ENCODE data around the gene C19orf53.
A peak's percentile ranks its signal among the peaks of the same experiment; 100 is the strongest.
"Not testable (repeated sequence)": the region's sequence is repeated elsewhere in the genome, so short reads cannot be mapped to it uniquely, and the experiment has no call there.

The C19orf53 gene

GRCh38 chr19:13765395-13766094 lies 8.7 kb upstream of the C19orf53 start:
- no peak for DNase-seq (ENCODE audit: low read depth, low spot score)
- H3K9me3 ChIP-seq (ENCODE audit: low read depth, low read length) = no peaks in the 10 kb centered on the region
- H3K27ac ChIP-seq = no peak overlapping the region
- H3K4me3 ChIP-seq = peak overlapping the region; percentile 78
- peaks cover 20% of the 10 kb centered on the region; the same call in 1 of the 2 replicates for H3K36me3 ChIP-seq (ENCODE audit: insufficient read depth, low read length)
- H3K9ac ChIP-seq (ENCODE audit: insufficient read length) = peak overlapping the region; percentile 73
- no peak for TF ChIP-seq FOXP2 (optimal IDR thresholded peaks at IDR 0.05; ENCODE audit: control extremely low read depth, extremely low read length, insufficient read depth)
- no peak for TF ChIP-seq POLR2AphosphoS5 (IDR thresholded peaks at IDR 0.05; ENCODE audit: borderline replicate concordance, low read depth, low read length)
- no peak for TF ChIP-seq EZH2 (IDR thresholded peaks at IDR 0.05)

GRCh38 chr19:13766095-13766481 lies 8.2 kb upstream of the C19orf53 start:
- no peaks in the 10 kb centered on the region for H3K9me3 ChIP-seq (ENCODE audit: low read depth, low read length)
- no peak for DNase-seq (ENCODE audit: low read depth, low spot score)
- no peak for TF ChIP-seq EZH2 (IDR thresholded peaks at IDR 0.05)
- no peak for TF ChIP-seq POLR2AphosphoS5 (IDR thresholded peaks at IDR 0.05; ENCODE audit: borderline replicate concordance, low read depth, low read length)
- no peak for TF ChIP-seq FOXP2 (optimal IDR thresholded peaks at IDR 0.05; ENCODE audit: control extremely low read depth, extremely low read length, insufficient read depth)

GRCh38 chr19:13768510-13768909 lies 5.7 kb upstream of the C19orf53 start:
- DNase-seq (ENCODE audit: low read depth, low spot score) = no peak
- no peak overlapping the region for H3K27ac ChIP-seq
- H3K36me3 ChIP-seq (ENCODE audit: insufficient read depth, low read length) = peaks cover 18% of the 10 kb centered on the region; the same call in 1 of the 2 replicates
- H3K4me3 ChIP-seq = no peak overlapping the region
- no peak for TF ChIP-seq FOXP2 (optimal IDR thresholded peaks at IDR 0.05; ENCODE audit: control extremely low read depth, extremely low read length, insufficient read depth)
- no peak for TF ChIP-seq EZH2 (IDR thresholded peaks at IDR 0.05)
- TF ChIP-seq POLR2AphosphoS5 (IDR thresholded peaks at IDR 0.05; ENCODE audit: borderline replicate concordance, low read depth, low read length) = no peak
- no peaks in the 10 kb centered on the region for H3K9me3 ChIP-seq (ENCODE audit: low read depth, low read length)
- no peak overlapping the region for H3K9ac ChIP-seq (ENCODE audit: insufficient read length)

More at GRCh38 chr19:13766095-13766481, 8.2 kb upstream of the C19orf53 start:
- Histone ChIP-seq H3K4me3 (no peak overlapping the region; the same call in 1 of the 2 replicates), H3K9ac (ENCODE audit: insufficient read length) (no peak overlapping the region), H3K27ac (no peak overlapping the region), H3K36me3 (ENCODE audit: insufficient read depth, low read length) (peaks cover 20% of the 10 kb centered on the region; the same call in 1 of the 2 replicates)

DNA sequence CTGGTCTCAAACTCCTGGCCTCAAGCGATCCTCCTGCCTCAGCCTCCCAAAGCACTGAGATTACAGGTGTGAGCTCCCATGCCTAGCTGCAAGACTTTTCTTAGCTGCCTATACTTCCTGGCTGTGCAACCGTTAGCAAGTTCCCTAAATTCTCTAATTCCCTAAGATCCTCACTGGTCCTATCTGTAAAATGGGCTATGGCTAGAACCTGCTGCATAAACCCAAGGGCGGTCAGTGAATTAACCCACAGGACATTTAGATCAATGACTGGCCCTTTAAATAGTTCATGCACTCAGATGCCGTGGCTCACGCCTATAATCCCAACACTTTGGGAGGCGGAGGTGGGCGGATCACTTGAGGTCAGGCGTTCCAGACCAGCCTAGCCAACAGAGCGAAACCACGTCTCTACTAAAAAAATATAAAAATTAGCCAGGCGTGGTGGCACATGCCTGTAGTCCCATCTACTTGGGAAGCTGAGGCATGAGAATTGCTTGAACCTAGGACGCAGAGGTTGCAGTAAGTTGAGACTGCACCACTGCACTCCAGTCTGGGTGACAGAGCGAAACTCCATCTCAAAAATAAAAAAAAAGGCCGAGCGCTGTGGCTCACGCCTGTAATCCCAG lies 4.1 kb upstream of the C19orf53 start:
- no peak for DNase-seq (ENCODE audit: low read depth, low spot score)
- TF ChIP-seq EZH2 (IDR thresholded peaks at IDR 0.05) (no peak), FOXP2 (optimal IDR thresholded peaks at IDR 0.05; ENCODE audit: control extremely low read depth, extremely low read length, insufficient read depth) (no peak), POLR2AphosphoS5 (IDR thresholded peaks at IDR 0.05; ENCODE audit: borderline replicate concordance, low read depth, low read length) (no peak)
- H3K27ac ChIP-seq = no peak overlapping the region
- peaks cover 18% of the 10 kb centered on the region; the same call in 1 of the 2 replicates for H3K36me3 ChIP-seq (ENCODE audit: insufficient read depth, low read length)
- H3K4me3 ChIP-seq = no peak overlapping the region
- H3K9ac ChIP-seq (ENCODE audit: insufficient read length) = no peak overlapping the region
- no peaks in the 10 kb centered on the region for H3K9me3 ChIP-seq (ENCODE audit: low read depth, low read length)

DNA sequence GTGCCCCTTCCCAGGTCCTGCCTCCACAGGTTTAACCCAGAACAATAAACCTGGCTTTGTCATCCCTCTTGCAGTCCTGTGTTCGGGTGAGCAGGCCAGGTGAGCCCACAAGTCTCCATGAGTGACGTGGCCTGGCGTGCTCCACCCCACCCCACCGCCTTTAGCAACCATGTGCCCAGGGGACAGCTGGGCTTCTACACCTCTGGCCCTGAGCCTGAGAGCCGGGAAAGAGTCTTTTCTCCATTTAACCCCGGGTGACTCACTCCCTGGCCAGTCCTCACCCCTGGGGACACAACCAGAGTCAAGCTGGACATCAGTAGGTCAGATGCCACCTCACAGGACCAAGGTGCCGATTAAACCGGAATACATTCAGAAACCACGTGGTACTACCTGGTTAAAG lies 4.1 kb downstream of the C19orf53 start:
- TF ChIP-seq EZH2 (IDR thresholded peaks at IDR 0.05) (no peak), POLR2AphosphoS5 (IDR thresholded peaks at IDR 0.05; ENCODE audit: borderline replicate concordance, low read depth, low read length) (no peak), FOXP2 (optimal IDR thresholded peaks at IDR 0.05; ENCODE audit: control extremely low read depth, extremely low read length, insufficient read depth) (no peak)
- Histone ChIP-seq H3K27ac (no peak overlapping the region), H3K36me3 (ENCODE audit: insufficient read depth, low read length) (peaks cover 35% of the 10 kb centered on the region), H3K4me3 (no peak overlapping the region), H3K9ac (ENCODE audit: insufficient read length) (no peak overlapping the region), H3K9me3 (ENCODE audit: low read depth, low read length) (no peaks in the 10 kb centered on the region)
- DNase-seq (ENCODE audit: low read depth, low spot score) = no peak

GRCh38 chr19:13778847-13779246 lies 4.6 kb downstream of the C19orf53 start:
- TF ChIP-seq POLR2AphosphoS5 (IDR thresholded peaks at IDR 0.05; ENCODE audit: borderline replicate concordance, low read depth, low read length) (no peak), EZH2 (IDR thresholded peaks at IDR 0.05) (no peak), FOXP2 (optimal IDR thresholded peaks at IDR 0.05; ENCODE audit: control extremely low read depth, extremely low read length, insufficient read depth) (no peak)

GRCh38 chr19:13779794-13780193 lies 5.5 kb downstream of the C19orf53 start:
- H3K27ac ChIP-seq; H3K9ac ChIP-seq (ENCODE audit: insufficient read length); H3K9me3 ChIP-seq (ENCODE audit: low read depth, low read length); DNase-seq (ENCODE audit: low read depth, low spot score); H3K4me3 ChIP-seq: not testable (repeated sequence)
- peaks cover 35% of the 10 kb centered on the region for H3K36me3 ChIP-seq (ENCODE audit: insufficient read depth, low read length)

More at GRCh38 chr19:13778847-13779246, 4.6 kb downstream of the C19orf53 start:
- H3K9me3 ChIP-seq (ENCODE audit: low read depth, low read length) = no peaks in the 10 kb centered on the region
- no peak overlapping the region for H3K27ac ChIP-seq
- no peak overlapping the region for H3K4me3 ChIP-seq
- peaks cover 35% of the 10 kb centered on the region for H3K36me3 ChIP-seq (ENCODE audit: insufficient read depth, low read length)
- no peak overlapping the region for H3K9ac ChIP-seq (ENCODE audit: insufficient read length)
- no peak for DNase-seq (ENCODE audit: low read depth, low spot score)

DNA sequence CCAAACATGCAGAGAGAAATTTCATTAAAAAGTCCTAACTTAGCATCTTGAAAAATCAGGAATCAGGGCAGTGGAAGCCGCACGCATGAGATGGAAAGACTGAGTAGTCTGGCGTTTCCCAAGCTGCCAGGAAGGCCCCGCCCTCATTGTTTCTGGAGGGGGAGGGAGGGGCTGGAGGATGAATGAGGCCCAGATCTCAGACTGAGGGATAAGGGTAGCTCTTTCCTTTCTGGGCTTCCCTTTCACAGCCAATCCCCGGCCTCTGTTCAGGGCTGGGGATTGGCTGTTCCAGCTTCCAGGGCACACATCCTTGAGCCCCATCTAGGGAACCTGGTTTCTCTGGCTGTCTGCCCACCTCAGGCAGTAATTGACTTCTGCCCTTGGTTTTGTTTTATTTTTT lies 7.3 kb downstream of the C19orf53 start:
- H3K27ac ChIP-seq = no peak overlapping the region

More for the DNA sequence above, 7.3 kb downstream of the C19orf53 start:
- Histone ChIP-seq H3K4me3 (no peak overlapping the region), H3K9me3 (ENCODE audit: low read depth, low read length) (no peaks in the 10 kb centered on the region), H3K9ac (ENCODE audit: insufficient read length) (no peak overlapping the region), H3K36me3 (ENCODE audit: insufficient read depth, low read length) (peaks cover 28% of the 10 kb centered on the region)
- TF ChIP-seq POLR2AphosphoS5 (IDR thresholded peaks at IDR 0.05; ENCODE audit: borderline replicate concordance, low read depth, low read length) (no peak), FOXP2 (optimal IDR thresholded peaks at IDR 0.05; ENCODE audit: control extremely low read depth, extremely low read length, insufficient read depth) (no peak), EZH2 (IDR thresholded peaks at IDR 0.05) (no peak)
- DNase-seq (ENCODE audit: low read depth, low spot score) = no peak

All from SK-N-MC (cell line).